Endothelial cell of umbilical vein (primary cell): Measurements from ENCODE around the gene NT5DC1. TPM values are rescaled to one million over a fixed set of nuclear protein-coding genes. Genes with fewer than 3 reads are reported as not detected.

ENCODE experiments used
- BruUV-seq: library from RNA; stranded (reverse); fragments of 400-500 nt; replicated peaks from 2 replicates; lab custom pipeline; 2021; lab: Mats Ljungman, UMichigan
- CTCF ChIA-PET: fragments of 300-600, 350-600 bp; sonication (Branson Sonifier 250); formaldehyde crosslinking; loops from one replicate; lab custom pipeline; 2021; ENCODE audit warnings: antibody characterized with exemption, inconsistent platforms; lab: Charles Lee
- POLR2A ChIA-PET: fragments of 300-600, 350-600 bp; sonication (Branson Sonifier 250); formaldehyde crosslinking; loops from one replicate; lab custom pipeline; 2021; ENCODE audit warnings: antibody characterized with exemption, inconsistent platforms; lab: Charles Lee
- DNase-seq: peaks from one replicate; pipeline ENCODE4 v3.0.0-alpha.2; 2011; ENCODE audit warnings: low read depth, low spot score
- FAIRE-seq: peaks from 2 replicates; lab custom pipeline; 2011; peaks lifted over from hg19 to GRCh38; lab: Jason Lieb, UNC
- H2AFZ ChIP-seq: 2 replicates; pipeline ENCODE4 v1.6.0; 2012; ENCODE audit warnings: low read depth, low read length, control low read depth, inconsistent platforms
- H3K27ac ChIP-seq: 2 replicates; pipeline ENCODE4 v1.5.1; 2011; ENCODE audit warnings: low read depth, mild to moderate bottlenecking, control low read depth, low read length, moderate library complexity; ENCODE audit not compliant: insufficient read depth
- H3K27me3 ChIP-seq, 2 experiments: 2 replicates each; pipeline versions ENCODE4 v1.6.0 to v1.6.1; 2011; ENCODE audit warnings: low read length in 2 of 2, mixed read lengths in 1 of 2; ENCODE audit not compliant: control insufficient read depth in 2 of 2, insufficient read depth in 2 of 2
- H3K36me3 ChIP-seq, 2 experiments: 2 replicates in 1 of 2; 3 replicates in 1 of 2; pipeline ENCODE4 v1.5.1; 2011; ENCODE audit warnings: low read length in 2 of 2, mild to moderate bottlenecking in 1 of 2, moderate library complexity in 1 of 2; ENCODE audit not compliant: control insufficient read depth in 2 of 2, insufficient read depth in 2 of 2; ENCODE audit errors: extremely low read depth in 1 of 2
- H3K4me1 ChIP-seq: 3 replicates; pipeline ENCODE4 v1.5.1; 2011; ENCODE audit warnings: mild to moderate bottlenecking, low read length; ENCODE audit not compliant: control insufficient read depth, insufficient read depth; ENCODE audit errors: extremely low read depth
- H3K4me2 ChIP-seq: 2 replicates; pipeline ENCODE4 v1.6.1; 2011; ENCODE audit warnings: low read length, control low read depth, mixed read lengths; ENCODE audit not compliant: insufficient read depth
- H3K4me3 ChIP-seq, 3 experiments: fragments of 200-600 bp in 1 of 3; sonication (generic), shearing (Covaris generic) in 1 of 3; replicated peaks in 1 of 3; 2 replicates each; pipeline ENCODE4 v1.5.1; 2011 to 2016; ENCODE audit warnings: control low read depth in 3 of 3, low read length in 3 of 3, mild to moderate bottlenecking in 2 of 3, inconsistent platforms in 1 of 3, low read depth in 1 of 3, moderate library complexity in 1 of 3; ENCODE audit not compliant: insufficient read depth in 1 of 3
- H3K79me2 ChIP-seq: 2 replicates; pipeline ENCODE4 v1.6.0; 2012; ENCODE audit warnings: low read length, inconsistent platforms; ENCODE audit not compliant: control insufficient read depth, insufficient read depth
- H3K9ac ChIP-seq: replicated peaks from 2 replicates; pipeline ENCODE3; 2011; ENCODE audit warnings: low read length, control low read depth; ENCODE audit not compliant: insufficient read depth; ENCODE audit errors: extremely low read depth
- H3K9me1 ChIP-seq: replicated peaks from 3 replicates; pipeline ENCODE4 v1.6.0; 2011; ENCODE audit warnings: mild to moderate bottlenecking, low read length; ENCODE audit not compliant: control insufficient read depth, insufficient read depth; ENCODE audit errors: extremely low read depth
- H3K9me3 ChIP-seq: replicated peaks from 2 replicates; pipeline ENCODE4 v1.5.1; 2012; ENCODE audit warnings: low read length, inconsistent platforms; ENCODE audit not compliant: control insufficient read depth, insufficient read depth
- H4K20me1 ChIP-seq: replicated peaks from 2 replicates; pipeline ENCODE3; 2011; ENCODE audit warnings: mild to moderate bottlenecking, low read length; ENCODE audit not compliant: control insufficient read depth, insufficient read depth; ENCODE audit errors: extremely low read depth
- CTCF ChIP-seq, 2 donors: IDR thresholded peaks; 1 replicate in 1 of 2; 2 replicates in 1 of 2; pipeline ENCODE4 v1.5.1; 2011; ENCODE audit warnings: low read length in 2 of 2, mild to moderate bottlenecking in 2 of 2, moderate library complexity in 2 of 2, control low read depth in 1 of 2, inconsistent platforms in 1 of 2, low read depth in 1 of 2; ENCODE audit not compliant: insufficient read depth in 1 of 2; ENCODE audit errors: extremely low read depth in 1 of 2
- EZH2 ChIP-seq: IDR thresholded peaks from 2 replicates; pipeline ENCODE4 v1.6.1; 2012; ENCODE audit warnings: borderline replicate concordance, low read depth, mild to moderate bottlenecking, moderate library complexity, low read length, inconsistent platforms; ENCODE audit not compliant: severe bottlenecking
- GATA2 ChIP-seq: IDR thresholded peaks from 2 replicates; pipeline ENCODE4 v1.7.0; 2011; ENCODE audit warnings: low read depth, mild to moderate bottlenecking, moderate library complexity, mixed read lengths, low read length; ENCODE audit not compliant: insufficient read length, insufficient read depth
- POLR2A ChIP-seq: IDR thresholded peaks from 2 replicates; pipeline ENCODE4 v1.6.1; 2012; ENCODE audit warnings: low read depth, mild to moderate bottlenecking, control low read depth, low read length
- dilution Hi-C: fragments of 300-500 bp; cut with MboI; formaldehyde crosslinking; loops from one replicate; pipeline ENCODE4 v1.15.0; 2019; ENCODE audit warnings: low sequenced_read_pairs; ENCODE audit not compliant: extremely low pct_ligation_motif_present
- intact Hi-C: fragments of 100-400 bp; cut with micrococcal nuclease; formaldehyde crosslinking; loops from one replicate; pipeline ENCODE4 v1.10.0; 2022
- polyA plus RNA-seq, 4 experiments: library from polyadenylated mRNA; depleted of rRNA in 3 of 4; stranded (reverse) in 3 of 4; unstranded in 1 of 4; fragments of >200 nt; gene quantifications; 2 replicates each; pipeline versions ENCODE4 v1.2.1 to v1.2.3, GENCODE V29; 2011 to 2012; ENCODE audit warnings: missing spikeins in 1 of 4
- total RNA-seq: library from RNA; stranded (reverse); gene quantifications from 2 replicates; pipeline ENCODE4 v1.2.3, GENCODE V29; 2021

The NT5DC1 gene
- total and polyA plus RNA-seq, 2 donors (not counting 3 experiments of a cell fraction or from before 2014, with no cell fraction given), result 11.3 to 24.3 TPM

- POLR2A ChIA-PET, result interaction anchor here (0.9 to 2.2 kb wide), 5 partner anchors 14 to 393 kb away, joined by 3 to 8 read pairs (median 3); no protein-coding TSS in a partner anchor
- dilution Hi-C loops, result no loop called here
- peaks cover 27% of the 10 kb centered on the region for H3K79me2 ChIP-seq
Observed at GRCh38 chr6:116254297-116255056, 153.8 kb downstream of the NT5DC1 start.

More at GRCh38 chr6:116254297-116255056, 153.8 kb downstream of the NT5DC1 start:
- TF ChIP-seq EZH2, result no peak
- no peak for TF ChIP-seq POLR2A
- no peak for TF ChIP-seq CTCF (IDR thresholded peaks at IDR 0.05; ENCODE audit: extremely low read depth in 1 of 2, insufficient read depth in 1 of 2, low read depth in 1 of 2, low read length in 2 of 2)
- no peak for TF ChIP-seq GATA2
- Histone ChIP-seq H3K36me3 (no peaks in the 10 kb centered on the region), H3K27ac (peak overlapping the region; percentile 98), H3K4me1 (peaks cover 49% of the 10 kb centered on the region), H3K4me2 (peak overlapping the region; percentile 99), H3K4me3 (peak overlapping the region; percentile 40 to 95 (median 77)), H3K9ac (peak overlapping the region; percentile 100), H3K9me1 (no peaks in the 10 kb centered on the region), H4K20me1 (no peaks in the 10 kb centered on the region), H2AFZ (no peak overlapping the region), H3K27me3 (no peaks in the 10 kb centered on the region), H3K9me3 (no peaks in the 10 kb centered on the region)
- FAIRE-seq, result peak; percentile 59
- TSS peak; percentile 85 for BruUV-seq
- CTCF ChIA-PET, result interaction anchor here (0.6 to 10.1 kb wide), 5 partner anchors 14 to 307 kb away, joined by 3 to 90 read pairs (median 7); no protein-coding TSS in a partner anchor
- peak; percentile 38 for DNase-seq
- intact Hi-C loops, result loop anchor here (1.0 kb wide), 1 partner anchor 25 kb away; the partner anchor contains the start of gene TSPYL1
